ENCODE results near the gene FOSB. TPM values are rescaled to one million over a fixed set of nuclear protein-coding genes. Genes with fewer than 3 reads are reported as not detected.
A peak's percentile ranks its signal among the peaks of the same experiment; 100 is the strongest.

FOSB gene
- total and polyA plus RNA-seq, 9 of the 15 experiments (the other 6 are each of a cell fraction or from before 2014, with no cell fraction given): 0.11 to 2.7 (median 0.73) TPM

DNA sequence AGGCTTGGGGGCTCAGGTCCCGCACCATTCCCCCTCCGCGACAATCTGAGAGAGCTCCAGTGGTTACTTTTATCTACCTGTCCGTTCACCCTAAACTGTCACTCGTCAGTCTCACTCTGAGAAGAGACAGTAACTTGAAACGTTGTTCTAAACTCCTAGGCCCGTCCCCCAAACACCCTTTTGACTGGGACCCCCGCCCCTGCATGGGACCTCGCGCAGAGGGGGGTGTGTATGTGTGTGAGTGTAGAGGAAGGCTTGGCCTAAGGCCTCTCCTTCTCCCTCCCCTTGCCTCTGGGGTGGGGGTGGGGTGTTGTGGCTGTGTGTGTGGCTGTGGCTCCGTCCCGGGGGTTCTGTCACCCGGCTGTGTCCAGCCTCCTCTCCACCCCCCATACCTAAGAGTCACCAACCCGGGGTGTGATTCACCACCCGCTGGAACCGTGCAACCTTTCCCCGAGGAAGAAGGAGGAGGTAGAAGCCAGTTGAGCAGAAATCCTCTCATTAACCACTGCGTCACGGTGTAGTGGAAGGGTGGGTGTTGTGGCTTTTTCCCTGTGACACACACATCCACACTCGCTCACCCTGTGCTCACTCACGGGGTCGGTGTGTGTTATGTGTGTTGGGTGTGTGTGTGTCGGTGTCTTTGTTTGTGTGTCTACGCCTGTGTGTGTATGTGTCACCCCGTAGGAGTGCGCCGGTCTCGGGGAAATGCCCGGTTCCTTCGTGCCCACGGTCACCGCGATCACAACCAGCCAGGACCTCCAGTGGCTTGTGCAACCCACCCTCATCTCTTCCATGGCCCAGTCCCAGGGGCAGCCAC lies 2.4 kb downstream of the FOSB start (continued):
- TF ChIP-seq, protein P1, sequence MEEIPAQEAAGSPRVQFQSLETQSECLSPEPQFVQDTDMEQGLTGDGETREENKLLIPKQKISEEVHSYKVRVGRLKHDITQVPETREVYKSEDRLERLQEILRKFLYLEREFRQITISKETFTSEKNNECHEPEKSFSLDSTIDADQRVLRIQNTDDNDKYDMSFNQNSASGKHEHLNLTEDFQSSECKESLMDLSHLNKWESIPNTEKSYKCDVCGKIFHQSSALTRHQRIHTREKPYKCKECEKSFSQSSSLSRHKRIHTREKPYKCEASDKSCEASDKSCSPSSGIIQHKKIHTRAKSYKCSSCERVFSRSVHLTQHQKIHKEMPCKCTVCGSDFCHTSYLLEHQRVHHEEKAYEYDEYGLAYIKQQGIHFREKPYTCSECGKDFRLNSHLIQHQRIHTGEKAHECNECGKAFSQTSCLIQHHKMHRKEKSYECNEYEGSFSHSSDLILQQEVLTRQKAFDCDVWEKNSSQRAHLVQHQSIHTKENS (CRISPR knock-in tag; IDR thresholded peaks at IDR 0.05): no peak
- TF ChIP-seq HDAC6 (IDR thresholded peaks at IDR 0.05; ENCODE audit: low read depth, low read length) (no peak), NCOA1 (IDR thresholded peaks at IDR 0.05; ENCODE audit: low read depth) (no peak), ZNF316 (IDR thresholded peaks at IDR 0.05) (no peak), NFIX (CRISPR knock-in tag; IDR thresholded peaks at IDR 0.05; ENCODE audit: low read depth) (no peak), FOSL1 (tag; conservative IDR thresholded peaks at IDR 0.05) (peak; percentile 64; the same call in 1 of the 2 replicates), ZNF347 (CRISPR knock-in tag; IDR thresholded peaks at IDR 0.05; ENCODE audit: low read depth) (no peak), RBM25 (IDR thresholded peaks at IDR 0.05; ENCODE audit: low read depth, low read length, severe bottlenecking) (no peak), MECOM (CRISPR knock-in tag; IDR thresholded peaks at IDR 0.05) (no peak), CBX8 (IDR thresholded peaks at IDR 0.05; ENCODE audit: borderline replicate concordance, extremely low read depth, low read depth, low read length, poor library complexity, severe bottlenecking) (no peak), ZNF134 (CRISPR knock-in tag; conservative IDR thresholded peaks at IDR 0.05) (no peak), PRMT5 (CRISPR knock-in tag; IDR thresholded peaks at IDR 0.05) (no peak)
- TF ChIP-seq, protein P2, sequence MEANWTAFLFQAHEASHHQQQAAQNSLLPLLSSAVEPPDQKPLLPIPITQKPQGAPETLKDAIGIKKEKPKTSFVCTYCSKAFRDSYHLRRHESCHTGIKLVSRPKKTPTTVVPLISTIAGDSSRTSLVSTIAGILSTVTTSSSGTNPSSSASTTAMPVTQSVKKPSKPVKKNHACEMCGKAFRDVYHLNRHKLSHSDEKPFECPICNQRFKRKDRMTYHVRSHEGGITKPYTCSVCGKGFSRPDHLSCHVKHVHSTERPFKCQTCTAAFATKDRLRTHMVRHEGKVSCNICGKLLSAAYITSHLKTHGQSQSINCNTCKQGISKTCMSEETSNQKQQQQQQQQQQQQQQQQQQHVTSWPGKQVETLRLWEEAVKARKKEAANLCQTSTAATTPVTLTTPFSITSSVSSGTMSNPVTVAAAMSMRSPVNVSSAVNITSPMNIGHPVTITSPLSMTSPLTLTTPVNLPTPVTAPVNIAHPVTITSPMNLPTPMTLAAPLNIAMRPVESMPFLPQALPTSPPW (CRISPR knock-in tag; IDR thresholded peaks at IDR 0.05): no peak
- TF ChIP-seq, protein P3, sequence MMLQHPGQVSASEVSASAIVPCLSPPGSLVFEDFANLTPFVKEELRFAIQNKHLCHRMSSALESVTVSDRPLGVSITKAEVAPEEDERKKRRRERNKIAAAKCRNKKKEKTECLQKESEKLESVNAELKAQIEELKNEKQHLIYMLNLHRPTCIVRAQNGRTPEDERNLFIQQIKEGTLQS (IDR thresholded peaks at IDR 0.05): peak; percentile 48; the same call in 1 of the 2 replicates
- TF ChIP-seq, protein P3 (CRISPR knock-in tag; conservative IDR thresholded peaks at IDR 0.05): no peak; the same call in 1 of the 2 replicates
- TF ChIP-seq, protein P4, sequence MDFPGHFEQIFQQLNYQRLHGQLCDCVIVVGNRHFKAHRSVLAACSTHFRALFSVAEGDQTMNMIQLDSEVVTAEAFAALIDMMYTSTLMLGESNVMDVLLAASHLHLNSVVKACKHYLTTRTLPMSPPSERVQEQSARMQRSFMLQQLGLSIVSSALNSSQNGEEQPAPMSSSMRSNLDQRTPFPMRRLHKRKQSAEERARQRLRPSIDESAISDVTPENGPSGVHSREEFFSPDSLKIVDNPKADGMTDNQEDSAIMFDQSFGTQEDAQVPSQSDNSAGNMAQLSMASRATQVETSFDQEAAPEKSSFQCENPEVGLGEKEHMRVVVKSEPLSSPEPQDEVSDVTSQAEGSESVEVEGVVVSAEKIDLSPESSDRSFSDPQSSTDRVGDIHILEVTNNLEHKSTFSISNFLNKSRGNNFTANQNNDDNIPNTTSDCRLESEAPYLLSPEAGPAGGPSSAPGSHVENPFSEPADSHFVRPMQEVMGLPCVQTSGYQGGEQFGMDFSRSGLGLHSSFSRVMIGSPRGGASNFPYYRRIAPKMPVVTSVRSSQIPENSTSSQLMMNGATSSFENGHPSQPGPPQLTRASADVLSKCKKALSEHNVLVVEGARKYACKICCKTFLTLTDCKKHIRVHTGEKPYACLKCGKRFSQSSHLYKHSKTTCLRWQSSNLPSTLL (IDR thresholded peaks at IDR 0.05): no peak
- TF ChIP-seq, protein P5, sequence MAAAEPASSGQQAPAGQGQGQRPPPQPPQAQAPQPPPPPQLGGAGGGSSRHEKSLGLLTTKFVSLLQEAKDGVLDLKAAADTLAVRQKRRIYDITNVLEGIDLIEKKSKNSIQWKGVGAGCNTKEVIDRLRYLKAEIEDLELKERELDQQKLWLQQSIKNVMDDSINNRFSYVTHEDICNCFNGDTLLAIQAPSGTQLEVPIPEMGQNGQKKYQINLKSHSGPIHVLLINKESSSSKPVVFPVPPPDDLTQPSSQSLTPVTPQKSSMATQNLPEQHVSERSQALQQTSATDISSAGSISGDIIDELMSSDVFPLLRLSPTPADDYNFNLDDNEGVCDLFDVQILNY (CRISPR knock-in tag; IDR thresholded peaks at IDR 0.05): 0 out of 2 replicates have a peak, but pooled peaks have one; percentile 36
